Thymus (tissue), 11 donors: ENCODE data around the gene DUS3L. TPM values are rescaled to one million over a fixed set of nuclear protein-coding genes. Genes with fewer than 3 reads are reported as not detected.

Source experiments
- DNase-seq, 9 donors: peaks; one replicate each; pipeline ENCODE4 v3.0.0-alpha.2; 2013; ENCODE audit warnings: low spot score in 9 of 9, low read depth in 6 of 9, missing footprints in 1 of 9
- H3K27ac ChIP-seq, 2 donors: one replicate each; pipeline ENCODE4 v1.5.1; 2013; ENCODE audit warnings: control low read depth in 1 of 2, low read depth in 1 of 2, low read length in 1 of 2, mild to moderate bottlenecking in 1 of 2, moderate library complexity in 1 of 2
- H3K27me3 ChIP-seq, 2 donors: one replicate each; pipeline ENCODE4 v1.5.1; 2013; ENCODE audit warnings: low read length in 1 of 2; ENCODE audit not compliant: control insufficient read depth in 2 of 2, insufficient read depth in 1 of 2
- H3K36me3 ChIP-seq, 2 donors: one replicate each; pipeline ENCODE4 v1.5.1; 2013; ENCODE audit warnings: low read length in 1 of 2, mild to moderate bottlenecking in 1 of 2, moderate library complexity in 1 of 2; ENCODE audit not compliant: control insufficient read depth in 2 of 2, insufficient read depth in 2 of 2
- H3K4me1 ChIP-seq, 2 donors: one replicate each; pipeline ENCODE4 v1.5.1; 2013; ENCODE audit warnings: low read length in 2 of 2; ENCODE audit not compliant: control insufficient read depth in 2 of 2, insufficient read depth in 2 of 2
- H3K4me3 ChIP-seq, 2 donors: one replicate each; pipeline ENCODE4 v1.5.1; 2013; ENCODE audit warnings: low read length in 2 of 2, control low read depth in 1 of 2, mild to moderate bottlenecking in 1 of 2
- H3K9me3 ChIP-seq, 2 donors: one replicate each; pipeline ENCODE4 v1.5.1; 2013; ENCODE audit warnings: low read length in 1 of 2, mild to moderate bottlenecking in 1 of 2; ENCODE audit not compliant: control insufficient read depth in 2 of 2, insufficient read depth in 1 of 2
- WGBS: extraction: QIAGEN DNeasy Blood & Tissue Kit; methylation state at CpG from one replicate; pipeline ENCODE4 v1.1.7; 2013; 5-methylcytosine and 5-hydroxymethylcytosine counted together
- polyA plus RNA-seq: library from polyadenylated mRNA; stranded (reverse); fragments of 200-250 nt; gene quantifications from one replicate; pipeline ENCODE4 v1.2.3, GENCODE V29; 2013
- total RNA-seq: library from RNA; stranded (reverse); fragments of 120-200 nt; gene quantifications from one replicate; pipeline ENCODE4 v1.2.4, GENCODE V29; 2013
- donor health status: healthy.

Gene DUS3L
- total and polyA plus RNA-seq, 2 donors: 25.2 to 43.9 TPM

DNA sequence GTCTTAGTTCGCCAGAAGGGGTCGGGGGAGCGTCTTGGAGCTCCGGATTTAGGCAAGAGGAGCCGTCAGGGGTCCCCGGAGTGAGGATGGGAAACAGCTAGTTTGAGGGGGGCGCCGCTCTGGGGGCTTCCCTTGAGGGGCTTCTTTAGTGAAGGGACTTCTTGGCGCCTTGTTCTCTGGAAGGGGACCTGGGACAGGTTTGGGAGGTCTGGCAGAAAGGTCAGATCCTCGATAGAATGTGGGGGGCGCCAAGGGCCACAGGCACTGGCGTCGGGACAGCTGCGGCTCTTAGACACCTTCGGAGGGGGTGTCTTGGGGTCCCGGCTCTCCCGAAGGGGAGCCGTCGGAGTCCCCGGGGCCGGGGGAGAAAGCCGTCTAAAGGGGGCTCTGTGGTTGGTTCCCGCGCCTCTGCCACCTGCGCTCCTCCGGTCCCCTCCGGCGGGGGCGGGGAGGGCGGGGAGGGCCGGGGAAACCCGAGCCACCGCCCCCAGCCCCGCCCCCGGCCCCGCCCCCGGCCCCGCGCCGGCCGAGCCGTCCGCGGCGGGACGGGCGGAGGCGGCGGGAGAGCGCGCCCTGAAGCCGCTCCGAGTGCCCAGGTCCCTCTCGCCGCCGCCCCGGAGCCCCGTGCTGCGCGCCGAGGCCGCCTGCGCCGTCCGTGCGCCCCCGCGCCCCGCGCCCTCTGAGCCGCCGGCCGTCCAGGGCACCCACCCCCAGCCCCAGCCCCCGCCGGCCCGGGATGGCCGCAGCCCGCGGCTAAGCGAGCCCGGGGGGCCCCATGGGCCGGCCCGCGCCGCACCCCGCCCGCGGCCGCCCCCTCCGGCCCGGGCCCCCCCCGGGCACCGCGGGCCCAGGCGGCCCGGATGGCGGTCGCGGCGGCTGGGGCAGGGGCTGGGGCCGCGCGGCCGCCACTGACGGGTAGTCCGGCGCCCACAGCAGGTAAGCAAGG is 13.8 kb upstream of the DUS3L start, which contains the start of gene NRTN:
TSS of gene NRTN (plus strand) at position 552 of the 946 bp plus-strand sequence. CDS start 19,099 bp downstream, outside the sequence.
- DNase-seq: peak in 2 of 9 donors; percentile 44 to 69
- H3K27me3 ChIP-seq: peaks cover 30 to 79% of the 10 kb centered on the region in 2 donors

DNA sequence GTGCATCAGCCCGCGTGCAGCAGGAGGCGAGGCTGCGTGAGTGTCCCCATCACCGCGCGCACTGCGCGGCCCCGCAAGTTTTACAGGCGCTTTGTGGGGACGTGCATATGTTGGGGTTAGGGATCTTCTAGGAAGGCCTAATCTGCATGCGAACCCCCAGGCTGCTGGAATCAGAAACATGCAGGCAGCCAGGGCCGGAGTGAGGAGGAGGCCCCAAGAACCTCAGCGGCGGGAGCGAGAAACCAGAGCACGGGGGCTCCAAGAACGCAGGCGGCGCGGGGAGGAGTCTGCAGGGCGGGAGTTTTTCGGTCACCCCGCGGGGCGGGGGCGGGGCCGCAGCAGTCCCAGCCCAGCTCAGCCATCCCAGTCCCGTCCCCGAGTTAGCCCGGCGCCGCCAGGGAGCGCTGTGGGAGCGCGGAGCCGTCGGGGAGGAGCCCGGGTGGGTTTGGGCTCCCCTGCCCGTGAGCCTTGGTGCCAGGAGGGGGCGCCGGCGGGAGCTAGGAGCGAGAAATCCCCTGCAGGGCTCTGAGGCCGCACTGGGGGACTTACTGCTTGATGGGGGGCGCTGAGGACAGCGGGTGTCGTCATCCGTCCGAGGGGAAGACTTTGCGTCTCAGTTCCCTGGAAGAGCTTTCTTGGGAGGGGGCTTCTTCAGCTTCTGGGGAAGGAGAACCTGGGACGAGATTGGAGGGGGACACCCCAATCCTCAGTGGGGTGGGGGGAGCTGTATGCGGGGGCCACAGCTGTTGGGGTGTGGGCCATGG is 13.0 kb upstream of the DUS3L start:
- H3K4me1 ChIP-seq: peaks cover 13 to 27% of the 10 kb centered on the region in 2 donors
- peak overlapping the region; percentile 14 to 45 for H3K4me3 ChIP-seq
- H3K27ac ChIP-seq: no peak overlapping the region
- peak in 8 of 9 donors; percentile 82 to 96 (median 90) for DNase-seq
- H3K9me3 ChIP-seq: peaks cover 0 to 12% of the 10 kb centered on the region in 2 donors
- no peaks in the 10 kb centered on the region for H3K36me3 ChIP-seq
- H3K27me3 ChIP-seq: peaks cover 30 to 87% of the 10 kb centered on the region in 2 donors
- 1% methylated on average over 54 of the region's 54 CpGs for WGBS

More for the DNA sequence above, 13.8 kb upstream of the DUS3L start, which contains the start of gene NRTN:
- H3K4me1 ChIP-seq: peaks cover 13 to 27% of the 10 kb centered on the region in 2 donors
- peaks cover 0 to 12% of the 10 kb centered on the region in 2 donors for H3K9me3 ChIP-seq
- H3K36me3 ChIP-seq: no peaks in the 10 kb centered on the region
- WGBS: 3% methylated on average over 104 of the region's 107 CpGs
- H3K4me3 ChIP-seq: peak within 1 kb of the TSS in 1 of 2 donors; percentile 45
- no peak within 1 kb of the TSS for H3K27ac ChIP-seq

DNA sequence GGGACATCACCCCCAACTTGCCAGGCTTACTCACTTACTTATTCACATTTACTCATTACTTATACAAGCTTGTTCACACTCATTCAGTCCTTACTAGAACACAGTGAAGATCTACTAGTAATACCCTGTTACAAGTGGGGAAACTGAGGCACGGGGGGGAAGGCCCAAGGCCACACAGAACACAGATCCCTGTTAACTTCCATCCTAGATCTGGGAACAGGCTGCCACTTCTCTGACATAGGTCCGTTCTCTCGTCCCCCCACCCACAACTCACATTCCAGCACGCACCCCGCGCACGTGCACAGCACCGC is 12.4 kb upstream of the DUS3L start:
- no peak for DNase-seq
- H3K4me1 ChIP-seq: peaks cover 13 to 27% of the 10 kb centered on the region in 2 donors
- no peak overlapping the region for H3K27ac ChIP-seq
- WGBS: 17% methylated on average over 8 of the region's 8 CpGs
- H3K4me3 ChIP-seq: peak overlapping the region; percentile 14 to 41
- peaks cover 30 to 86% of the 10 kb centered on the region in 2 donors for H3K27me3 ChIP-seq
- peaks cover 0 to 12% of the 10 kb centered on the region in 2 donors for H3K9me3 ChIP-seq
- no peaks in the 10 kb centered on the region for H3K36me3 ChIP-seq

GRCh38 chr19:5801796-5802619 is 11.0 kb upstream of the DUS3L start:
- Histone ChIP-seq H3K9me3 (peaks cover 0 to 12% of the 10 kb centered on the region in 2 donors), H3K4me3 (no peak overlapping the region), H3K36me3 (no peaks in the 10 kb centered on the region), H3K27me3 (peaks cover 30 to 77% of the 10 kb centered on the region in 2 donors), H3K4me1 (peaks cover 13 to 27% of the 10 kb centered on the region in 2 donors), H3K27ac (no peak overlapping the region)
- 22% methylated on average over 33 of the region's 33 CpGs for WGBS
- peak in 2 of 9 donors; percentile 21 to 44 for DNase-seq

DNA sequence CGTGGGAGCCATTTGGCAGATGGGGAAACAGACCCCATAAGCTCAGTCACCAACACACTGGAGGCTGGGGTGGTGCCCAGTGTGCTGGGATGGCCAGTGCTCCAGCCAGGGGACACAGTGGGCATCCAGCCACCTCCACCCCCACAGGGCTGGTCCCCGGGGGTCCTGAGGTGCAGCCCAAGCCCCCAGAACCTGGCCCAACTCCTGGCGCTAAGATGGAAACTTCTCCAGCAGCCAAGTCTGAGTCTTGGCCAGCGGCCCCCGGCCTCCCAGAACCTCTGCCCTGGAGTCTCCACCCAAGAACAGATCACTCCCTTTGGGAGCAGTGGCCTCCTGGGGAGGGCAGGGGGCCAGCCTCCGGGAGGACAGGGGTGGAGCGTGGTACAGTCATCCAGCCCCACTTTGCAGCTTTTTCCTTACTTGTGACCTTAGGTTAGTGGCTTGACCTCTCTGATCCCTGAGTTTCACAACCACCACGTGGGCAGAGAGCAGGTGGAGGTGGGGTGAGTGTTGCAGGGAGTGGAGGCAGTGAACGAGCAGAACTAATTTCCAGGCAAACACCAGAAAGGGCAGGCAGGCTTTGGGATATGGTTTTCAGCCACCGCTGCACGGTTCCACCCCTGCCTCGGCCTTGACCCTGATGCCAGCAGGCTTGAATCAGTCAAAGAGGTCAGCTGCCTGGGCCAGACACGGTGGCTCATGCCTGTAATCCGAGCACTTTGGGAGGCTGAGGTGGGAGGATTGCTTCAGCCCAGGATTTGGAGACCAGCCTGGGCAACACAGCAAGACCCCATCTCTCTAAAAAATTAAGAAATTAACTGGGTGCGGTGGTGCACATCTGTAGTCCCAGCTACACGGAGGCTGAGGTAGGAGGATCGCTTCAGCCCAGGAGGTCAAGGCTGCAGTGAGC is 9.7 kb upstream of the DUS3L start:
- peaks cover 13 to 24% of the 10 kb centered on the region in 2 donors for H3K4me1 ChIP-seq
- peaks cover 0 to 5% of the 10 kb centered on the region in 2 donors for H3K9me3 ChIP-seq
- H3K27ac ChIP-seq: no peak overlapping the region
- H3K27me3 ChIP-seq: peaks cover 21 to 63% of the 10 kb centered on the region in 2 donors
- no peaks in the 10 kb centered on the region for H3K36me3 ChIP-seq
- DNase-seq: no peak
- 93% methylated on average over 17 of the region's 17 CpGs for WGBS
- H3K4me3 ChIP-seq: no peak overlapping the region

DNA sequence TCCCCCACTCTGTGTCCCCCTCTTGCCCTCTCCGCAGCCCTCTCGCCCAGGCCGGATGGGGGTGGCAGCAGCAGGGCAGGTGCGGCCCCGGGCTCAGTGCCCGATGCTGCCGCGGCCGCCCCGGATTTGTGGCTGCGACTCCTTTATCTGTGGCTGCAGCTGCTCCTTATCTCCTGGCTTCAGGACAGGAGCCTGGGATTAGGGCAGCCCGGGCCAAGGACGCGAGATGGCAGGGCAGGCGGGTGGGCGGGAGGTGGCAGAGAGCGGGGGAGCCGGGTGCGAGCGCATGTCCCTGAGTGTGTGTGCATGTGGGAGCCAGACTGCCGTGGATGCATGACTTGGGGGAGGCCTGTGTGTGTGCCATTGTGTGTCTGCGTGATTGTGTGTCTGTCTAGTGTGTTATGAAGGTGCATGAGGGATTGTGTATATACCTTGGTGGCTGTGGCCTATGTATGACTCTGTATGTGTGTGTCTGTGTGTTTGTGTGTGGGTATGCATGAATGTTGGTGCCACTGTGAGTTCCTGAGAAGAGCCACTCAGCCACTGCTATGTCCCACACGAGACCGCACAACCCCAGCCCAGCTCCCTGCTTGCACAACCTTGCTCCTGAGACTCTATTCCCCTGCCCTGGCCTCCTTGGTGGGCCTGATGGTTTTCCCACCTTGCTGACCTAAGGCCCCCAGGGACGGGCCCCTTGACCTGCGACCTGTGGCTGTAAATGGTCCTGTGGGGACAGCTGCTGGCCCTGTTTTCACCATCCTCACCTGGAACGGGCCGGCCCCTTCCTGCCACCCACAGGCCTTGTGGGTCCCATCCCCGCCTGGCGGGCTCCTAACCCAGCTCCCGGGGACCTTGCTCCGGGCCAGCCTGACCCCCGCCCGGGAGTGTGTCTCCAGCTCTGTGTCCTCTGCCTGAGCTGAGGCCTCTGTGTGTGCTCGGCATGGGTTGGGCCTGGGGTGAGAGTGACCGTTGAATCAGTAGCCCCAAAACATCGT is 8.6 kb upstream of the DUS3L start:
- Histone ChIP-seq H3K4me3 (no peak overlapping the region), H3K36me3 (no peaks in the 10 kb centered on the region), H3K27me3 (peaks cover 10 to 56% of the 10 kb centered on the region in 2 donors), H3K27ac (no peak overlapping the region), H3K9me3 (peaks cover 0 to 2% of the 10 kb centered on the region in 2 donors), H3K4me1 (peaks cover 13 to 19% of the 10 kb centered on the region in 2 donors)
- 63% methylated on average over 37 of the region's 37 CpGs for WGBS
- DNase-seq: no peak

- no peak for DNase-seq
- Histone ChIP-seq H3K36me3 (no peaks in the 10 kb centered on the region), H3K4me1 (peaks cover under 1 to 6% of the 10 kb centered on the region in 2 donors), H3K27me3 (peaks cover 0 to 44% of the 10 kb centered on the region in 2 donors), H3K27ac (no peak overlapping the region), H3K4me3 (no peak overlapping the region), H3K9me3 (no peaks in the 10 kb centered on the region)
- WGBS: 97% methylated on average over 8 of the region's 8 CpGs
Observed at GRCh38 chr19:5798244-5798643, 7.3 kb upstream of the DUS3L start.
